Natural killer cell (primary cell): Measurements from ENCODE around the gene ZBTB44. TPM values are rescaled to one million over a fixed set of nuclear protein-coding genes. Genes with fewer than 3 reads are reported as not detected.
"Not testable (repeated sequence)": the region's sequence is repeated elsewhere in the genome, so short reads cannot be mapped to it uniquely, and the experiment has no call there.

Experiments
- ATAC-seq, 3 donors: fragments of 150-1000 bp in 2 of 3; fragments of 200-7000 bp in 1 of 3; cut with Tn5 transposase; 1 replicate in 1 of 3; 2 replicates in 2 of 3; pipeline ENCODE4 v1.10.0; 2021; ENCODE audit warnings: mild to moderate bottlenecking in 2 of 3, moderate library complexity in 2 of 3
- DNase-seq, 2 donors: peaks; one replicate each; pipeline versions ENCODE4 v3.0.0 to v3.0.0-alpha.2; 2013 to 2021; ENCODE audit warnings: mixed read lengths in 1 of 2
- H3K27ac ChIP-seq: one replicate; pipeline ENCODE4 v1.5.1; 2013; ENCODE audit warnings: mild to moderate bottlenecking, low read length
- H3K27me3 ChIP-seq: one replicate; pipeline ENCODE4 v1.6.1; 2013; ENCODE audit warnings: low read length; ENCODE audit not compliant: control insufficient read depth, insufficient read depth
- H3K36me3 ChIP-seq: one replicate; pipeline ENCODE4 v1.6.1; 2013; ENCODE audit warnings: low read length; ENCODE audit not compliant: control insufficient read depth, insufficient read depth
- H3K4me1 ChIP-seq: one replicate; pipeline ENCODE4 v1.6.1; 2013; ENCODE audit warnings: low read length; ENCODE audit not compliant: control insufficient read depth, insufficient read depth
- H3K4me3 ChIP-seq: one replicate; pipeline ENCODE4 v1.5.1; 2013; ENCODE audit warnings: low read length
- H3K9me3 ChIP-seq: one replicate; pipeline ENCODE4 v1.6.1; 2013; ENCODE audit warnings: low read length; ENCODE audit not compliant: control insufficient read depth, insufficient read depth
- H3K27ac Mint-ChIP-seq, 2 donors: one replicate each; pipeline ENCODE4 v1.8.0; 2022; ENCODE audit warnings: mild to moderate bottlenecking in 2 of 2, mixed read lengths in 2 of 2, moderate library complexity in 1 of 2
- H3K27me3 Mint-ChIP-seq, 2 donors: one replicate each; pipeline ENCODE4 v1.8.0; 2022; ENCODE audit warnings: low read depth in 2 of 2, mixed read lengths in 2 of 2
- H3K36me3 Mint-ChIP-seq: one replicate; pipeline ENCODE4 v1.8.0; 2022; ENCODE audit warnings: mixed read lengths
- H3K4me1 Mint-ChIP-seq, 2 donors: one replicate each; pipeline ENCODE4 v1.8.0; 2022; ENCODE audit warnings: mixed read lengths in 2 of 2
- H3K4me3 Mint-ChIP-seq: one replicate; pipeline ENCODE4 v1.8.0; 2022; ENCODE audit warnings: mild to moderate bottlenecking, moderate library complexity, mixed read lengths
- H3K9me3 Mint-ChIP-seq, 2 donors: one replicate each; pipeline ENCODE4 v1.8.0; 2022; ENCODE audit warnings: mixed read lengths in 2 of 2
- CTCF ChIP-seq: fragments of 200-600 bp; IDR thresholded peaks from one replicate; pipeline ENCODE4 v1.8.0; 2022; ENCODE audit warnings: antibody characterized with exemption
- WGBS: methylation state at CpG from one replicate; pipeline ENCODE4 v1.1.7; 2013; ENCODE audit warnings: missing lambda C conversion rate; ENCODE audit not compliant: insufficient coverage; 5-methylcytosine and 5-hydroxymethylcytosine counted together
- intact Hi-C: fragments of 100-400 bp; cut with micrococcal nuclease; formaldehyde crosslinking; loops from one replicate; pipeline ENCODE4 v1.14.2; 2022
- total RNA-seq, 4 donors: library from RNA; stranded (reverse); fragments of 120-200 nt in 1 of 4; gene quantifications; one replicate each; pipeline versions ENCODE4 v1.2.3 to v1.2.4, GENCODE V29; 2013 to 2022

Gene ZBTB44
- total RNA-seq, 3 donors from 2014 or later (not counting 1 experiment from before 2014, with no cell fraction given) = 103 to 131 (median 105) TPM

GRCh38 chr11:130262424-130262823 is 52.3 kb downstream of the ZBTB44 start:
- Histone ChIP-seq H3K9me3 (no peaks in the 10 kb centered on the region), H3K27ac (no peak overlapping the region), H3K36me3 (peaks cover 30% of the 10 kb centered on the region), H3K4me1 (no peaks in the 10 kb centered on the region), H3K27me3 (no peaks in the 10 kb centered on the region), H3K4me3 (no peak overlapping the region)
- peaks cover 56 to 60% of the 10 kb centered on the region in 2 donors for H3K4me1 Mint-ChIP-seq
- no peak for ATAC-seq
- 91% methylated on average over 4 of the region's 4 CpGs for WGBS
- H3K36me3 Mint-ChIP-seq = peaks cover 6% of the 10 kb centered on the region
- H3K27me3 Mint-ChIP-seq = no peaks in the 10 kb centered on the region
- intact Hi-C loops = no loop called here
- peak overlapping the region; percentile 2 to 14 for H3K27ac Mint-ChIP-seq
- DNase-seq = no peak
- no peak overlapping the region for H3K4me3 Mint-ChIP-seq
- no peak for TF ChIP-seq CTCF
- H3K9me3 Mint-ChIP-seq = no peaks in the 10 kb centered on the region

- Mint-ChIP-seq H3K36me3 (peaks cover 6% of the 10 kb centered on the region), H3K9me3 (no peaks in the 10 kb centered on the region), H3K27ac (peak overlapping the region in 1 of 2 donors; percentile 2), H3K27me3 (no peaks in the 10 kb centered on the region), H3K4me1 (peaks cover 62 to 68% of the 10 kb centered on the region in 2 donors), H3K4me3 (no peak overlapping the region)
- DNase-seq = no peak
- Histone ChIP-seq H3K4me3 (no peak overlapping the region), H3K27me3 (no peaks in the 10 kb centered on the region), H3K36me3 (peaks cover 27% of the 10 kb centered on the region), H3K27ac (no peak overlapping the region), H3K9me3 (no peaks in the 10 kb centered on the region), H3K4me1 (no peaks in the 10 kb centered on the region)
- intact Hi-C loops = no loop called here
- no peak for ATAC-seq
- TF ChIP-seq CTCF = no peak
- WGBS = over 99% methylated on average over 4 of the region's 5 CpGs
Observed at GRCh38 chr11:130261571-130261970, 53.1 kb downstream of the ZBTB44 start.

GRCh38 chr11:130260742-130261141 is 54.0 kb downstream of the ZBTB44 start:
- ATAC-seq (no peak), DNase-seq (no peak)
- H3K27me3 ChIP-seq = no peaks in the 10 kb centered on the region
- no peak overlapping the region for H3K27ac ChIP-seq
- no peaks in the 10 kb centered on the region for H3K4me1 ChIP-seq
- peaks cover 21% of the 10 kb centered on the region for H3K36me3 ChIP-seq
- H3K4me1 Mint-ChIP-seq = peaks cover 67% of the 10 kb centered on the region in 2 donors
- no peaks in the 10 kb centered on the region for H3K9me3 Mint-ChIP-seq
- WGBS = 93% methylated on average over 5 of the region's 6 CpGs
- H3K4me3 Mint-ChIP-seq = no peak overlapping the region
- intact Hi-C loops = no loop called here
- peaks cover 6% of the 10 kb centered on the region for H3K36me3 Mint-ChIP-seq
- H3K27me3 Mint-ChIP-seq = no peaks in the 10 kb centered on the region
- H3K27ac Mint-ChIP-seq = peak overlapping the region; percentile 8 to 19
- H3K9me3 ChIP-seq = no peaks in the 10 kb centered on the region
- TF ChIP-seq CTCF = no peak
- H3K4me3 ChIP-seq = no peak overlapping the region

GRCh38 chr11:130260080-130260627 is 54.6 kb downstream of the ZBTB44 start:
- DNase-seq (no peak), ATAC-seq (no peak)
- peaks cover 6% of the 10 kb centered on the region for H3K36me3 Mint-ChIP-seq
- H3K27ac ChIP-seq = no peak overlapping the region
- no peaks in the 10 kb centered on the region for H3K9me3 Mint-ChIP-seq
- no peaks in the 10 kb centered on the region for H3K9me3 ChIP-seq
- H3K4me3 ChIP-seq = no peak overlapping the region
- peak overlapping the region; percentile 8 to 19 for H3K27ac Mint-ChIP-seq
- H3K4me3 Mint-ChIP-seq = no peak overlapping the region
- H3K36me3 ChIP-seq = peaks cover 21% of the 10 kb centered on the region
- TF ChIP-seq CTCF = no peak
- no peaks in the 10 kb centered on the region for H3K4me1 ChIP-seq
- peaks cover 67% of the 10 kb centered on the region in 2 donors for H3K4me1 Mint-ChIP-seq
- intact Hi-C loops = no loop called here
- H3K27me3 Mint-ChIP-seq = no peaks in the 10 kb centered on the region
- H3K27me3 ChIP-seq = no peaks in the 10 kb centered on the region
- WGBS = 97% methylated on average over 2 of the region's 2 CpGs

- peak overlapping the region in 1 of 2 donors; percentile 7 for H3K27ac Mint-ChIP-seq
- H3K9me3 Mint-ChIP-seq, intact Hi-C loops, H3K36me3 Mint-ChIP-seq, H3K27ac ChIP-seq, H3K36me3 ChIP-seq, H3K27me3 ChIP-seq, H3K27me3 Mint-ChIP-seq, H3K4me3 ChIP-seq, H3K4me3 Mint-ChIP-seq, ATAC-seq, DNase-seq, H3K9me3 ChIP-seq: not testable (repeated sequence)
- peaks cover 60 to 69% of the 10 kb centered on the region in 2 donors for H3K4me1 Mint-ChIP-seq
- 100% methylated on average over 1 of the region's 1 CpG for WGBS
- H3K4me1 ChIP-seq = peaks cover 16% of the 10 kb centered on the region
Observed at GRCh38 chr11:130251763-130252162, 63.0 kb downstream of the ZBTB44 start.
